Endothelial cell of umbilical vein (primary cell): ENCODE data around the gene SMIM33. TPM values are rescaled to one million over a fixed set of nuclear protein-coding genes. Genes with fewer than 3 reads are reported as not detected.
A peak's percentile ranks its signal among the peaks of the same experiment; 100 is the strongest.

ENCODE experiments used
- BruUV-seq: library from RNA; stranded (reverse); fragments of 400-500 nt; replicated peaks from 2 replicates; lab custom pipeline; 2021; lab: Mats Ljungman, UMichigan
- CTCF ChIA-PET: fragments of 300-600, 350-600 bp; sonication (Branson Sonifier 250); formaldehyde crosslinking; loops from one replicate; lab custom pipeline; 2021; ENCODE audit warnings: antibody characterized with exemption, inconsistent platforms; lab: Charles Lee
- POLR2A ChIA-PET: fragments of 300-600, 350-600 bp; sonication (Branson Sonifier 250); formaldehyde crosslinking; loops from one replicate; lab custom pipeline; 2021; ENCODE audit warnings: antibody characterized with exemption, inconsistent platforms; lab: Charles Lee
- DNase-seq: peaks from one replicate; pipeline ENCODE4 v3.0.0-alpha.2; 2011; ENCODE audit warnings: low read depth, low spot score
- FAIRE-seq: peaks from 2 replicates; lab custom pipeline; 2011; peaks lifted over from hg19 to GRCh38; lab: Jason Lieb, UNC
- H2AFZ ChIP-seq: 2 replicates; pipeline ENCODE4 v1.6.0; 2012; ENCODE audit warnings: low read depth, low read length, control low read depth, inconsistent platforms
- H3K27ac ChIP-seq: 2 replicates; pipeline ENCODE4 v1.5.1; 2011; ENCODE audit warnings: low read depth, mild to moderate bottlenecking, control low read depth, low read length, moderate library complexity; ENCODE audit not compliant: insufficient read depth
- H3K27me3 ChIP-seq, 2 experiments: 2 replicates each; pipeline versions ENCODE4 v1.6.0 to v1.6.1; 2011; ENCODE audit warnings: low read length in 2 of 2, mixed read lengths in 1 of 2; ENCODE audit not compliant: control insufficient read depth in 2 of 2, insufficient read depth in 2 of 2
- H3K36me3 ChIP-seq, 2 experiments: 2 replicates in 1 of 2; 3 replicates in 1 of 2; pipeline ENCODE4 v1.5.1; 2011; ENCODE audit warnings: low read length in 2 of 2, mild to moderate bottlenecking in 1 of 2, moderate library complexity in 1 of 2; ENCODE audit not compliant: control insufficient read depth in 2 of 2, insufficient read depth in 2 of 2; ENCODE audit errors: extremely low read depth in 1 of 2
- H3K4me1 ChIP-seq: 3 replicates; pipeline ENCODE4 v1.5.1; 2011; ENCODE audit warnings: mild to moderate bottlenecking, low read length; ENCODE audit not compliant: control insufficient read depth, insufficient read depth; ENCODE audit errors: extremely low read depth
- H3K4me2 ChIP-seq: 2 replicates; pipeline ENCODE4 v1.6.1; 2011; ENCODE audit warnings: low read length, control low read depth, mixed read lengths; ENCODE audit not compliant: insufficient read depth
- H3K4me3 ChIP-seq, 3 experiments: fragments of 200-600 bp in 1 of 3; sonication (generic), shearing (Covaris generic) in 1 of 3; replicated peaks in 1 of 3; 2 replicates each; pipeline ENCODE4 v1.5.1; 2011 to 2016; ENCODE audit warnings: control low read depth in 3 of 3, low read length in 3 of 3, mild to moderate bottlenecking in 2 of 3, inconsistent platforms in 1 of 3, low read depth in 1 of 3, moderate library complexity in 1 of 3; ENCODE audit not compliant: insufficient read depth in 1 of 3
- H3K79me2 ChIP-seq: 2 replicates; pipeline ENCODE4 v1.6.0; 2012; ENCODE audit warnings: low read length, inconsistent platforms; ENCODE audit not compliant: control insufficient read depth, insufficient read depth
- H3K9ac ChIP-seq: replicated peaks from 2 replicates; pipeline ENCODE3; 2011; ENCODE audit warnings: low read length, control low read depth; ENCODE audit not compliant: insufficient read depth; ENCODE audit errors: extremely low read depth
- H3K9me1 ChIP-seq: replicated peaks from 3 replicates; pipeline ENCODE4 v1.6.0; 2011; ENCODE audit warnings: mild to moderate bottlenecking, low read length; ENCODE audit not compliant: control insufficient read depth, insufficient read depth; ENCODE audit errors: extremely low read depth
- H3K9me3 ChIP-seq: replicated peaks from 2 replicates; pipeline ENCODE4 v1.5.1; 2012; ENCODE audit warnings: low read length, inconsistent platforms; ENCODE audit not compliant: control insufficient read depth, insufficient read depth
- H4K20me1 ChIP-seq: replicated peaks from 2 replicates; pipeline ENCODE3; 2011; ENCODE audit warnings: mild to moderate bottlenecking, low read length; ENCODE audit not compliant: control insufficient read depth, insufficient read depth; ENCODE audit errors: extremely low read depth
- EZH2 ChIP-seq: IDR thresholded peaks from 2 replicates; pipeline ENCODE4 v1.6.1; 2012; ENCODE audit warnings: borderline replicate concordance, low read depth, mild to moderate bottlenecking, moderate library complexity, low read length, inconsistent platforms; ENCODE audit not compliant: severe bottlenecking
- FOS ChIP-seq: IDR thresholded peaks from 2 replicates; pipeline ENCODE4 v1.6.1; 2011; ENCODE audit warnings: mild to moderate bottlenecking, low read length, moderate library complexity, borderline replicate concordance; ENCODE audit not compliant: insufficient read depth
- GATA2 ChIP-seq: IDR thresholded peaks from 2 replicates; pipeline ENCODE4 v1.7.0; 2011; ENCODE audit warnings: low read depth, mild to moderate bottlenecking, moderate library complexity, mixed read lengths, low read length; ENCODE audit not compliant: insufficient read length, insufficient read depth
- JUN ChIP-seq: IDR thresholded peaks from 2 replicates; pipeline ENCODE4 v1.6.1; 2011; ENCODE audit warnings: borderline replicate concordance, low read depth; ENCODE audit not compliant: insufficient read length, insufficient read depth
- MAX ChIP-seq: IDR thresholded peaks from 2 replicates; pipeline ENCODE4 v1.6.1; 2011; ENCODE audit not compliant: insufficient read depth, insufficient read length
- MYC ChIP-seq: IDR thresholded peaks from one replicate; pipeline ENCODE4 v1.6.1; 2011; ENCODE audit warnings: mild to moderate bottlenecking, low read depth, low read length
- POLR2A ChIP-seq: IDR thresholded peaks from 2 replicates; pipeline ENCODE4 v1.6.1; 2012; ENCODE audit warnings: low read depth, mild to moderate bottlenecking, control low read depth, low read length
- POLR2AphosphoS5 ChIP-seq: IDR thresholded peaks from 2 replicates; pipeline ENCODE4 v1.6.1; 2012; ENCODE audit warnings: low read depth, mild to moderate bottlenecking, control low read depth, low read length, moderate library complexity; ENCODE audit not compliant: insufficient read depth
- dilution Hi-C: fragments of 300-500 bp; cut with MboI; formaldehyde crosslinking; loops from one replicate; pipeline ENCODE4 v1.15.0; 2019; ENCODE audit warnings: low sequenced_read_pairs; ENCODE audit not compliant: extremely low pct_ligation_motif_present
- intact Hi-C: fragments of 100-400 bp; cut with micrococcal nuclease; formaldehyde crosslinking; loops from one replicate; pipeline ENCODE4 v1.10.0; 2022
- polyA plus RNA-seq, 4 experiments: library from polyadenylated mRNA; depleted of rRNA in 3 of 4; stranded (reverse) in 3 of 4; unstranded in 1 of 4; fragments of >200 nt; gene quantifications; 2 replicates each; pipeline versions ENCODE4 v1.2.1 to v1.2.3, GENCODE V29; 2011 to 2012; ENCODE audit warnings: missing spikeins in 1 of 4
- total RNA-seq: library from RNA; stranded (reverse); gene quantifications from 2 replicates; pipeline ENCODE4 v1.2.3, GENCODE V29; 2021
- TF ChIP-seq, protein P1 (sequence below), 2 donors: IDR thresholded peaks; 1 replicate in 1 of 2; 2 replicates in 1 of 2; pipeline ENCODE4 v1.5.1; 2011; ENCODE audit warnings: low read length in 2 of 2, mild to moderate bottlenecking in 2 of 2, moderate library complexity in 2 of 2, control low read depth in 1 of 2, inconsistent platforms in 1 of 2, low read depth in 1 of 2; ENCODE audit not compliant: insufficient read depth in 1 of 2; ENCODE audit errors: extremely low read depth in 1 of 2

Gene SMIM33
- total and polyA plus RNA-seq, 2 donors (not counting 3 experiments of a cell fraction or from before 2014, with no cell fraction given), result not detected

GRCh38 chr5:139456776-139457175 is 14.0 kb upstream of the SMIM33 start:
- peaks cover 55% of the 10 kb centered on the region for H3K79me2 ChIP-seq
- no peak overlapping the region for H3K4me3 ChIP-seq
- POLR2A ChIA-PET, result interaction anchor here (1.0 kb wide), 1 partner anchor 11 kb away, joined by 3 read pairs; no protein-coding TSS in a partner anchor
- dilution Hi-C loops, result no loop called here
- no peak overlapping the region for H2AFZ ChIP-seq
- H3K4me2 ChIP-seq, result no peak overlapping the region
- FAIRE-seq (no peak), DNase-seq (no peak)
- CTCF ChIA-PET, result interaction anchor here (1.2 to 2.5 kb wide), 2 partner anchors 34 to 57 kb away, joined by 3 to 10 read pairs; no protein-coding TSS in a partner anchor
- H4K20me1 ChIP-seq, result no peaks in the 10 kb centered on the region
- no peaks in the 10 kb centered on the region for H3K27me3 ChIP-seq
- H3K36me3 ChIP-seq, result peaks cover 34 to 49% of the 10 kb centered on the region in 2 experiments
- TF ChIP-seq FOS (no peak), POLR2A (peak; percentile 16), POLR2AphosphoS5 (peak; percentile 9), GATA2 (no peak)
- no peak overlapping the region for H3K9ac ChIP-seq
- no peaks in the 10 kb centered on the region for H3K9me1 ChIP-seq
- no TSS peak for BruUV-seq
- intact Hi-C loops, result no loop called here
- H3K9me3 ChIP-seq, result no peaks in the 10 kb centered on the region
- H3K27ac ChIP-seq, result no peak overlapping the region
- peaks cover 29% of the 10 kb centered on the region for H3K4me1 ChIP-seq

DNA sequence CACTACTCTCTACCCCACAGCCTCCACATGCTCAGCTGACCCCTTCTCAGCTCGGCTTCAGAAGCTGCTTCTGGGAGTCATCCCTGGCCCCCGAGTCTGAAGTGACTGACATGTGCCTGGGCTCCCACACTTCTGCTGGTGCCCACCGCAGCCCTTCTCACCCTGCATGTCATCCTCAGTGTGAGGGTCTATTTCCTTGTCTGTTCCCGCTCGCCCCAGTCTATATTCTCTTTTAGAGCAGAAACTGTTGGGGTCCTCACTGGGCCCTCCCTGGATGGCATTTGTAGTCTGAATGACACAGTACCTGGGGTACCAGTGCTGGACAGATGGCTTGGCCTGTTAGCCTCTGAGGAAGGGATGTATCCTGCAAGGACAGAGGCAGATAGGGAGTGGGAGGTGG is 13.6 kb upstream of the SMIM33 start:
- no peak overlapping the region for H3K27ac ChIP-seq
- FAIRE-seq (no peak), DNase-seq (no peak)
- H3K9me1 ChIP-seq, result no peaks in the 10 kb centered on the region
- TF ChIP-seq MYC (no peak), GATA2 (no peak), POLR2A (no peak), POLR2AphosphoS5 (no peak), JUN (no peak), FOS (no peak), EZH2 (no peak), MAX (no peak)
- TF ChIP-seq, protein P1, sequence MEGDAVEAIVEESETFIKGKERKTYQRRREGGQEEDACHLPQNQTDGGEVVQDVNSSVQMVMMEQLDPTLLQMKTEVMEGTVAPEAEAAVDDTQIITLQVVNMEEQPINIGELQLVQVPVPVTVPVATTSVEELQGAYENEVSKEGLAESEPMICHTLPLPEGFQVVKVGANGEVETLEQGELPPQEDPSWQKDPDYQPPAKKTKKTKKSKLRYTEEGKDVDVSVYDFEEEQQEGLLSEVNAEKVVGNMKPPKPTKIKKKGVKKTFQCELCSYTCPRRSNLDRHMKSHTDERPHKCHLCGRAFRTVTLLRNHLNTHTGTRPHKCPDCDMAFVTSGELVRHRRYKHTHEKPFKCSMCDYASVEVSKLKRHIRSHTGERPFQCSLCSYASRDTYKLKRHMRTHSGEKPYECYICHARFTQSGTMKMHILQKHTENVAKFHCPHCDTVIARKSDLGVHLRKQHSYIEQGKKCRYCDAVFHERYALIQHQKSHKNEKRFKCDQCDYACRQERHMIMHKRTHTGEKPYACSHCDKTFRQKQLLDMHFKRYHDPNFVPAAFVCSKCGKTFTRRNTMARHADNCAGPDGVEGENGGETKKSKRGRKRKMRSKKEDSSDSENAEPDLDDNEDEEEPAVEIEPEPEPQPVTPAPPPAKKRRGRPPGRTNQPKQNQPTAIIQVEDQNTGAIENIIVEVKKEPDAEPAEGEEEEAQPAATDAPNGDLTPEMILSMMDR (IDR thresholded peaks at IDR 0.05; ENCODE audit: extremely low read depth in 1 of 2, insufficient read depth in 1 of 2, low read depth in 1 of 2, low read length in 2 of 2), result no peak
- no peaks in the 10 kb centered on the region for H3K9me3 ChIP-seq
- peaks cover 60% of the 10 kb centered on the region for H3K79me2 ChIP-seq
- H3K9ac ChIP-seq, result no peak overlapping the region
- H3K4me1 ChIP-seq, result peaks cover 31% of the 10 kb centered on the region
- H3K4me3 ChIP-seq, result no peak overlapping the region
- no peak overlapping the region for H2AFZ ChIP-seq
- H3K36me3 ChIP-seq, result peaks cover 30 to 44% of the 10 kb centered on the region in 2 experiments
- dilution Hi-C loops (no loop called here), intact Hi-C loops (no loop called here)
- POLR2A ChIA-PET, result interaction anchor here (1.1 kb wide), 1 partner anchor 12 kb away, joined by 3 read pairs; no protein-coding TSS in a partner anchor
- no peak overlapping the region for H3K4me2 ChIP-seq
- no TSS peak for BruUV-seq
- H4K20me1 ChIP-seq, result no peaks in the 10 kb centered on the region
- CTCF ChIA-PET, result interaction anchor here (1.0 to 2.1 kb wide), 2 partner anchors 12 to 33 kb away, joined by 3 to 5 read pairs; no protein-coding TSS in a partner anchor
- H3K27me3 ChIP-seq, result no peaks in the 10 kb centered on the region
